BLaER1 (cell line): ENCODE results near the gene KLHL11.

Experiments used
- H3K27ac ChIP-seq: shearing (Covaris generic); formaldehyde crosslinking; 2 replicates; pipeline ENCODE4 v1.8.1; 2022
- H3K27me3 ChIP-seq: shearing (Covaris generic); formaldehyde crosslinking; 2 replicates; pipeline ENCODE4 v1.8.1; 2022
- H3K36me3 ChIP-seq: shearing (Covaris generic); formaldehyde crosslinking; 2 replicates; pipeline ENCODE4 v1.8.1; 2022
- H3K4me1 ChIP-seq: shearing (Covaris generic); formaldehyde crosslinking; 2 replicates; pipeline ENCODE4 v1.8.1; 2022
- H3K4me2 ChIP-seq: shearing (Covaris generic); formaldehyde crosslinking; 2 replicates; pipeline ENCODE4 v1.8.1; 2022
- H3K4me3 ChIP-seq: shearing (Covaris generic); formaldehyde crosslinking; 2 replicates; pipeline ENCODE4 v1.8.1; 2022
- H3K9ac ChIP-seq: shearing (Covaris generic); formaldehyde crosslinking; 2 replicates; pipeline ENCODE4 v1.8.1; 2022
- H3K9me3 ChIP-seq: shearing (Covaris generic); formaldehyde crosslinking; 2 replicates; pipeline ENCODE4 v1.8.1; 2022
- H4K20me1 ChIP-seq: shearing (Covaris generic); formaldehyde crosslinking; 2 replicates; pipeline ENCODE4 v1.8.1; 2022
- Cebpa-rat ChIP-seq: shearing (Covaris generic); IDR thresholded peaks from 2 replicates; pipeline ENCODE4 v1.8.1; 2022

The KLHL11 gene

DNA sequence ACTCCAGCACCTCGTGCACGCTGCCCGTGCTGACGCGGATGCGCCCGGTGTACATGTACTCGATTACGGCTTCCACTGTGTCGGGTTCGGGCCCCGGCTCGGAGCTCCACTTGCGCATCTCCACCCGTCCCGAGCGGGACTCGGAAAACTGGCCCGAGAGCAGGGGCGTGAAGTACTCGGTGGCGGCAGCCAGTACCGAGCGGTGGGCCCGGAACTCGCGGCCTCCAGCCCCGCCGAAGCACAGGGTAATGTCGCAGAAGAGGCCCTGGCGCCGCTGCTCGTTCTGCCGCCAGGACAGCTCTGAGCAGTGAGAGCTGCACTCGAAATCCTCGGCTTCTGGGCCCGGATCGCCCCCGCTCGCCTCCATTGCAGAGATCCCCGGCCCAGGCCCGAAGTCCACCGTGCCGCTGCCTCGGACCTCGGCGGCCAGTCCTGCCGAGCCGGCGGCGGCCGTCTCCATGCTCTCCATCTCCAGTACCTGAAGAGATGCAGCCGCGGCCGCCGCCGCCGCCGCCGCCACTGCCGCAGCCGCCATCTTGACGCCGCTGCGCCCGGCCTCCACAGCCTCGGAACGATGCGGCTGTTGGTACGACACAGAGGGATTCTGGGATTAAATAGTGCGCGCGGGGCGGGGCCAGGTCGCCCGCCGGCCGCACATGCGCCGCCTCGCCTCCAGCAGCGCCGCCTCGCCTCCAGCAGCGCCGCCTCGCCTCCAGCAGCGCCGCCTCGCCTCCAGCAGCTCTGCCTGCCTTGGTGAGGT is at the start of gene KLHL11:
TSS of gene KLHL11 (minus strand) at position 588 of the 760 bp plus-strand sequence. CDS start at position 535, 53 bp downstream.
- Histone ChIP-seq H3K4me1 (peaks cover 40% of the 10 kb centered on the region), H3K36me3 (peaks cover 34% of the 10 kb centered on the region)

DNA sequence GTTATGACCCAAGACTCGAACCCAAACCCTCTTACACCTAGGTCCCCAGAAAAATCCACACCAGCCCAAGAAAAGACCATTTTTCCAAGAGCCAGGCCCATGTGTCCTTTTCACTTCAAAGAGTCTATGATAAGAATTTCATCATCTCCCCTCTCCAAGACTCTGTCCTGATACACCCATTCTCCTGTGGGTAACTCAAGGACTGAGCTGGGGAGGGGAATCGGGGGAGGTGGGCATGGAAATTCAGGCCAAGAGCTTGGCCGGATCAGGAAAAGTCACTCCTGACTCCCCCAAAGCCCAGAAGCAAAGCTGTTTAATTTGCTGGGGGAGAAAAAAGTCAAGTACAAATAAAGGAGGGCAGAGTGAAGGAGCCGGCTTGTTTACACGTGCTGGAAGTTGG is 49.8 kb upstream of the KLHL11 start:
- TF ChIP-seq Cebpa-rat: no peak
- Histone ChIP-seq H3K4me2 (peak overlapping the region; percentile 90), H3K36me3 (peaks cover 67% of the 10 kb centered on the region), H4K20me1 (peaks cover 84% of the 10 kb centered on the region), H3K9me3 (no peaks in the 10 kb centered on the region), H3K4me1 (peaks cover 51% of the 10 kb centered on the region), H3K27me3 (no peaks in the 10 kb centered on the region), H3K9ac (peak overlapping the region; percentile 56; the same call in 1 of the 2 replicates), H3K4me3 (no peak overlapping the region), H3K27ac (no peak overlapping the region)

More for the DNA sequence above, at the start of gene KLHL11:
- TF ChIP-seq Cebpa-rat: no peak
- H3K27ac ChIP-seq: peak within 1 kb of the TSS; percentile 90
- H3K4me2 ChIP-seq: peak within 1 kb of the TSS; percentile 97
- no peaks in the 10 kb centered on the region for H3K27me3 ChIP-seq
- H4K20me1 ChIP-seq: peaks cover 46% of the 10 kb centered on the region
- H3K4me3 ChIP-seq: peak within 1 kb of the TSS; percentile 85
- peak within 1 kb of the TSS; percentile 94 for H3K9ac ChIP-seq
- no peaks in the 10 kb centered on the region for H3K9me3 ChIP-seq

DNA sequence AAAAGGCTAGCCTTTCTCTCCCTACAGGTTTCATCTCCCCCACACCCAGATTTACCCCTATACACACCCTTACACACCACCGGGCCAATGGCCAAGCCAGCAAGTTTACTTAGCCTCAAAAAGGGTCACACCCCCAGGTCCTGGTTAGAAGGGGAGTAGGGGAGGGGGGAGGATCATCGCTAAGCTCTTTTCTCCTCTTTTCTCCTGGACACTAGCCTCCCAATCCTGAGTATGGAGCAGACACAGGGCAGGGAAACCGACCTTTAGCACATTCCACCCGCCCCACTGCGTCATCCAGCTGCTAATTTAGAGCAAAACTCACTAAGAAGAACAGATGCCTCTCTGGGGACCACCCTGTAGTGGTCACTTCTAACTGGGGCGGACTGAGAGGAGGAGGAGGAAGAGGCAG is 49.1 kb upstream of the KLHL11 start:
- peak overlapping the region; percentile 56; the same call in 1 of the 2 replicates for H3K9ac ChIP-seq
- H3K9me3 ChIP-seq: no peaks in the 10 kb centered on the region
- H3K27ac ChIP-seq: no peak overlapping the region
- no peak overlapping the region for H3K4me3 ChIP-seq
- peaks cover 91% of the 10 kb centered on the region for H4K20me1 ChIP-seq
- peak overlapping the region; percentile 90; the same call in 1 of the 2 replicates for H3K4me2 ChIP-seq
- peaks cover 73% of the 10 kb centered on the region for H3K36me3 ChIP-seq
- H3K4me1 ChIP-seq: peaks cover 44% of the 10 kb centered on the region
- TF ChIP-seq Cebpa-rat: no peak
- no peaks in the 10 kb centered on the region for H3K27me3 ChIP-seq

DNA sequence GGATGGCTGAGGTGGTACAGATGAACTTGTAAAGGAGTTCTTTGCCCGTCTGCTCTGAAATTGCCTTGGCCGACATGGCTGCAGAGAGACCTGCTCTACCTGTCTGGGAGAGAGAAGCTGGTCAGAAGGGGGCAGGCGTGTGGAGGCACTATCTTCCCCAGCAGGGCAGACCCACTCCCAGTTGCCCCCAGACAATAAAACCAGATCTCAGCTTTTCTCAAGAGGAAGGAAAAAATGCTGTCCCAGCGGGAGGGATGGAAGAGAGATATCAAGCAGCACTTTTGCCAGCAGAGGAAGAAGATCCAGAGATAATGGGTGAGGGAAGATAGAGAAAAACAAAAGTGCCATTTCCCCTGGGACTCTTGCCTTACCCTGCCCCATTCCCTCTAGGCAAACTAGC is 48.6 kb upstream of the KLHL11 start:
- Histone ChIP-seq H3K4me1 (peaks cover 43% of the 10 kb centered on the region), H3K27me3 (no peaks in the 10 kb centered on the region), H3K9ac (peak overlapping the region; percentile 56; the same call in 1 of the 2 replicates), H3K4me2 (no peak overlapping the region), H3K4me3 (no peak overlapping the region), H4K20me1 (peaks cover 96% of the 10 kb centered on the region), H3K36me3 (peaks cover 79% of the 10 kb centered on the region), H3K27ac (no peak overlapping the region), H3K9me3 (no peaks in the 10 kb centered on the region)
- no peak for TF ChIP-seq Cebpa-rat

DNA sequence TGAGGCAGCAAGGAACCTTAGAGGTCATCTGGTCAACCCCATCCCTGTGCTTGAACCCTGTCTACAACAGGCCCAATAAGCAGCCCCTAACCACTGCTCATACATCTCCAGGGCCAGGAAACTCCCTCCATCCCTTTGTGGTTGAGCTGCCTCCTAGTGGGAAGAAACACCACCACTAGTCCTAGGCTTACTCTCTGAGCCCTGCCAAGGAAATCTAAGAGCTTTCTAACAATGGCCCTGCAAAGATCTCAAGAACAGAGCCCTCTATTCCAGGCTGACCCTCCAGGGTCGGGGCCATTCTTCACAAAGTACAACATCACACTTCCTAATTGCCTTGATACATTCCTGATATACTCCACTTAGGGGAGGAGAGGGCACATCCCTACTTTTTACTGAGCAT is 47.7 kb upstream of the KLHL11 start:
- Histone ChIP-seq H3K36me3 (peaks cover 87% of the 10 kb centered on the region), H3K9ac (no peak overlapping the region), H3K9me3 (no peaks in the 10 kb centered on the region), H3K27me3 (no peaks in the 10 kb centered on the region), H4K20me1 (peaks cover 100% of the 10 kb centered on the region), H3K4me1 (peaks cover 42% of the 10 kb centered on the region), H3K4me2 (no peak overlapping the region), H3K4me3 (no peak overlapping the region), H3K27ac (no peak overlapping the region)
- TF ChIP-seq Cebpa-rat: no peak

DNA sequence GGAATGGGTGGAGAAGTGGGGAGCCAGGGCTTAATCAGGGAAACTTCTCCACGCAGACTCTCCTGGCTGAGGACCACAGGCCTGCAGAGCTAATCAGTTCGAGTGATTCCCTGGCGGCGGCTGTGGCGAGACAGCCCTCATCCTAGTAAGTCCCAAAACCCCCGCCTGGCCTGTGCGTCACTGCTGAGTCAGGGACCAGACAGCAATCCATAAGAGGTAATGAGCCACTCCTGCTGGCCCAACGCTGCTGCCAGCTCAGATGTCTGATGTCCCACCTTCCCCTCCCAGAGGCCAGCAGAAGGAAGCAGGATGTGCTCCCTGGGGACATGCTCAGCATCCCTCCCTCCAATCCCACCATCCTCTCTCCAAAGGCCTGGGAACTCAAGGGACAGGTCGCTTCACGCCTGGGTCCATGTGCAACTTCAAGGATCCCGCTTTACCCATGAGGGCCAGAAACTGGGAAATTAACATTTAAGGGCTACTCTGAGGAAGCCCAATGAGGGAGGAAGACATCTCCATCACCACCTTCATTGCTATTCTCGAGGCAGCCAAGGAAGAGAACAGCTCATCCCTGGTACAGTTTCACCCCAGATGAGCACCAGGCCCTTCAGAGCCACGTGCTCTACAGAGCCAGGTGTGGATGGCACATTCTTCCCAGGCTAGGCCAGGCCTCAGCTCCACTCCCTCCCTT is 45.6 kb upstream of the KLHL11 start:
- Histone ChIP-seq H3K4me1 (peaks cover 22% of the 10 kb centered on the region), H3K4me2 (no peak overlapping the region), H3K9me3 (no peaks in the 10 kb centered on the region), H3K27me3 (no peaks in the 10 kb centered on the region), H3K9ac (no peak overlapping the region), H3K36me3 (peaks cover 99% of the 10 kb centered on the region), H4K20me1 (peaks cover 99% of the 10 kb centered on the region), H3K4me3 (no peak overlapping the region), H3K27ac (no peak overlapping the region)
- no peak for TF ChIP-seq Cebpa-rat

DNA sequence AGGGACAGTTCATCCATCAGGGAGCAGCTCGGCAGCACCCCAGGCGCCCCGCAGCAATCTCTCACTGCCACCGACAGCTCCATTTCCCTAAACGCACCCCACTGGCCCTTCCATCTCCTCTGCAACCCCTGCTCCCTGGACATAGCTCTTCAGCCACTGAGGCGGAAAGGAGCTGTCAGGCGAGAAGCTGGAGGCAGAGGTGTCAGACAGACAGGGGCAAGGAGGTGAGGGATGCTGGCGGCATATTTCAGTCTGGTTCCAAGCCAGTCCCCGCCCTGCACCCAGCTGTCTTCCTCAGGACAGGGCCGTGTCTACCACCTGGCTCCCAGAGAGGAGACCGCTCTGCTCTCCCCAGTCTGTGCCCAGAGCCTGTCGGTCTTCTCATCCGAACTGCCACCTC is 43.9 kb upstream of the KLHL11 start:
- H3K9ac ChIP-seq: no peak overlapping the region
- H3K9me3 ChIP-seq: no peaks in the 10 kb centered on the region
- H3K4me3 ChIP-seq: no peak overlapping the region
- peaks cover 4% of the 10 kb centered on the region for H3K4me1 ChIP-seq
- peaks cover 100% of the 10 kb centered on the region for H3K36me3 ChIP-seq
- no peak overlapping the region for H3K4me2 ChIP-seq
- H3K27me3 ChIP-seq: no peaks in the 10 kb centered on the region
- H3K27ac ChIP-seq: no peak overlapping the region
- TF ChIP-seq Cebpa-rat: no peak
- peaks cover 97% of the 10 kb centered on the region for H4K20me1 ChIP-seq

- Histone ChIP-seq H3K4me3 (no peak overlapping the region), H3K36me3 (peaks cover 98% of the 10 kb centered on the region), H3K9me3 (no peaks in the 10 kb centered on the region), H3K27me3 (no peaks in the 10 kb centered on the region), H4K20me1 (peaks cover 85% of the 10 kb centered on the region), H3K4me2 (no peak overlapping the region), H3K9ac (no peak overlapping the region), H3K27ac (no peak overlapping the region), H3K4me1 (no peaks in the 10 kb centered on the region)
- no peak for TF ChIP-seq Cebpa-rat
Measured at GRCh38 chr17:41907633-41908539, 42.7 kb upstream of the KLHL11 start.

- H3K4me2 ChIP-seq: no peak overlapping the region
- peaks cover 98% of the 10 kb centered on the region for H3K36me3 ChIP-seq
- H3K4me1 ChIP-seq: no peaks in the 10 kb centered on the region
- TF ChIP-seq Cebpa-rat: no peak
- no peaks in the 10 kb centered on the region for H3K9me3 ChIP-seq
- no peaks in the 10 kb centered on the region for H3K27me3 ChIP-seq
- H4K20me1 ChIP-seq: peaks cover 80% of the 10 kb centered on the region
- H3K27ac ChIP-seq: no peak overlapping the region
- H3K9ac ChIP-seq: no peak overlapping the region
- H3K4me3 ChIP-seq: no peak overlapping the region
Measured at GRCh38 chr17:41907185-41907556, 41.9 kb upstream of the KLHL11 start.
